Caco-2 (cell line): Measurements from ENCODE around the gene WWOX. TPM values are rescaled to one million over a fixed set of nuclear protein-coding genes. Genes with fewer than 3 reads are reported as not detected.

Source experiments
- BruUV-seq: library from RNA; stranded (reverse); fragments of 400-500 nt; replicated peaks from 2 replicates; lab custom pipeline; 2021; lab: Mats Ljungman, UMichigan
- CTCF ChIA-PET: fragments of 300-600 bp; sonication (Branson Sonifier 250); formaldehyde crosslinking; loops from one replicate; lab custom pipeline; 2022; ENCODE audit warnings: antibody characterized with exemption; lab: Charles Lee
- POLR2A ChIA-PET: fragments of 300-600 bp; sonication (Branson Sonifier 250); formaldehyde crosslinking; loops from one replicate; lab custom pipeline; 2022; ENCODE audit warnings: antibody characterized with exemption; lab: Charles Lee
- DNase-seq, 2 experiments: peaks; one replicate each; pipeline versions ENCODE4 v3.0.0 to v3.0.0-alpha.2; 2020 to 2022
- H3K27me3 ChIP-seq: replicated peaks from 2 replicates; pipeline ENCODE4 v1.6.0; 2011; ENCODE audit warnings: low read length; ENCODE audit not compliant: control insufficient read depth, insufficient read depth
- H3K36me3 ChIP-seq: 2 replicates; pipeline ENCODE4 v1.5.1; 2011; ENCODE audit warnings: low read length; ENCODE audit not compliant: control insufficient read depth, insufficient read depth
- H3K4me1 ChIP-seq: fragments of 250-450 bp; sonication (Bioruptor Pico); 2 replicates; pipeline ENCODE4 v1.5.1; 2020; ENCODE audit warnings: mild to moderate bottlenecking
- H3K4me3 ChIP-seq: 2 replicates; pipeline ENCODE4 v1.5.1; 2011; ENCODE audit warnings: low read depth, mild to moderate bottlenecking, control low read depth, low read length
- H3K9me3 ChIP-seq: fragments of 250-450 bp; sonication (Bioruptor Pico); 2 replicates; pipeline ENCODE4 v1.5.1; 2020; ENCODE audit warnings: mild to moderate bottlenecking, moderate library complexity
- H3K27ac Mint-ChIP-seq: one replicate; pipeline ENCODE4 v1.8.0; 2022; ENCODE audit warnings: mixed read lengths; ENCODE audit not compliant: unreplicated experiment
- H3K27me3 Mint-ChIP-seq: one replicate; pipeline ENCODE4 v1.8.0; 2022; ENCODE audit warnings: mixed read lengths; ENCODE audit not compliant: insufficient read depth, unreplicated experiment
- H3K36me3 Mint-ChIP-seq: one replicate; pipeline ENCODE4 v1.8.0; 2022; ENCODE audit warnings: mild to moderate bottlenecking, mixed read lengths; ENCODE audit not compliant: insufficient read depth, unreplicated experiment
- H3K4me1 Mint-ChIP-seq: one replicate; pipeline ENCODE4 v1.8.0; 2022; ENCODE audit warnings: low read depth, mixed read lengths; ENCODE audit not compliant: unreplicated experiment
- H3K4me3 Mint-ChIP-seq: one replicate; pipeline ENCODE4 v1.8.0; 2022; ENCODE audit warnings: mild to moderate bottlenecking, moderate library complexity, mixed read lengths; ENCODE audit not compliant: unreplicated experiment
- H3K9me3 Mint-ChIP-seq: one replicate; pipeline ENCODE4 v1.8.0; 2022; ENCODE audit warnings: mixed read lengths; ENCODE audit not compliant: unreplicated experiment
- CTCF ChIP-seq, 2 experiments: fragments of 200-600 bp in 1 of 2; IDR thresholded peaks; 1 replicate in 1 of 2; 2 replicates in 1 of 2; pipeline versions ENCODE4 v1.5.1 to v1.8.0; 2011 to 2022; ENCODE audit warnings: antibody characterized with exemption in 1 of 2, control low read depth in 1 of 2, inconsistent platforms in 1 of 2, low read depth in 1 of 2, low read length in 1 of 2, mild to moderate bottlenecking in 1 of 2, moderate library complexity in 1 of 2; ENCODE audit not compliant: insufficient read depth in 1 of 2, severe bottlenecking in 1 of 2, unreplicated experiment in 1 of 2
- intact Hi-C: fragments of 100-400 bp; cut with micrococcal nuclease; formaldehyde crosslinking; loops from one replicate; pipeline ENCODE4 v1.10.0; 2022; ENCODE audit not compliant: unreplicated experiment
- total RNA-seq: library from RNA; stranded (reverse); gene quantifications from 2 replicates; pipeline ENCODE4 v1.2.3, GENCODE V29; 2022

WWOX gene
- total RNA-seq, 1 experiment from 2014 or later: 45.0 TPM

GRCh38 chr16:79156761-79157160, 1057.3 kb downstream of the WWOX start:
- no peak for TF ChIP-seq CTCF (IDR thresholded peaks at IDR 0.05; ENCODE audit: insufficient read depth in 1 of 2, low read depth in 1 of 2, low read length in 1 of 2, severe bottlenecking in 1 of 2, unreplicated experiment in 1 of 2)
- intact Hi-C loops: loop anchor here (10.0 kb wide), 1 partner anchor 618 kb away; no protein-coding TSS in a partner anchor
- H3K27me3 Mint-ChIP-seq: no peaks in the 10 kb centered on the region

GRCh38 chr16:79158337-79158736, 1058.9 kb downstream of the WWOX start:
- no peak for DNase-seq
- no peaks in the 10 kb centered on the region for H3K36me3 Mint-ChIP-seq
- Histone ChIP-seq H3K4me3 (no peak overlapping the region), H3K27me3 (no peaks in the 10 kb centered on the region), H3K9me3 (no peaks in the 10 kb centered on the region), H3K4me1 (peaks cover 14% of the 10 kb centered on the region; the same call in 1 of the 2 replicates), H3K36me3 (no peaks in the 10 kb centered on the region)
- no peaks in the 10 kb centered on the region for H3K27me3 Mint-ChIP-seq
- POLR2A ChIA-PET: no interaction called here
- BruUV-seq: no TSS peak
- no peaks in the 10 kb centered on the region for H3K9me3 Mint-ChIP-seq
- CTCF ChIA-PET: no interaction called here
- H3K4me3 Mint-ChIP-seq: no peak overlapping the region
- H3K27ac Mint-ChIP-seq: no peak overlapping the region
- no peak for TF ChIP-seq CTCF (IDR thresholded peaks at IDR 0.05; ENCODE audit: insufficient read depth in 1 of 2, low read depth in 1 of 2, low read length in 1 of 2, severe bottlenecking in 1 of 2, unreplicated experiment in 1 of 2)
- intact Hi-C loops: loop anchor here (10.0 kb wide), 1 partner anchor 616 kb away; no protein-coding TSS in a partner anchor
- H3K4me1 Mint-ChIP-seq: no peaks in the 10 kb centered on the region

More at GRCh38 chr16:79156761-79157160, 1057.3 kb downstream of the WWOX start:
- POLR2A ChIA-PET: interaction anchor here (0.6 kb wide), 1 partner anchor 276 kb away, joined by 5 read pairs; no protein-coding TSS in a partner anchor
- Histone ChIP-seq H3K36me3 (no peaks in the 10 kb centered on the region), H3K9me3 (no peaks in the 10 kb centered on the region), H3K4me1 (peaks cover 14% of the 10 kb centered on the region; the same call in 1 of the 2 replicates), H3K4me3 (no peak overlapping the region), H3K27me3 (no peaks in the 10 kb centered on the region)
- no peak overlapping the region for H3K4me3 Mint-ChIP-seq
- no TSS peak for BruUV-seq
- no peaks in the 10 kb centered on the region for H3K4me1 Mint-ChIP-seq
- CTCF ChIA-PET: no interaction called here
- no peaks in the 10 kb centered on the region for H3K36me3 Mint-ChIP-seq
- H3K27ac Mint-ChIP-seq: no peak overlapping the region
- H3K9me3 Mint-ChIP-seq: no peaks in the 10 kb centered on the region
- no peak for DNase-seq

GRCh38 chr16:79159261-79160049, 1060.0 kb downstream of the WWOX start:
- no TSS peak for BruUV-seq

More at GRCh38 chr16:79159261-79160049, 1060.0 kb downstream of the WWOX start:
- Mint-ChIP-seq H3K27me3 (no peaks in the 10 kb centered on the region), H3K9me3 (no peaks in the 10 kb centered on the region), H3K36me3 (no peaks in the 10 kb centered on the region), H3K27ac (no peak overlapping the region), H3K4me3 (no peak overlapping the region), H3K4me1 (no peaks in the 10 kb centered on the region)
- H3K4me3 ChIP-seq: no peak overlapping the region
- no peaks in the 10 kb centered on the region for H3K27me3 ChIP-seq
- CTCF ChIA-PET: no interaction called here
- no peaks in the 10 kb centered on the region for H3K9me3 ChIP-seq
- no peak for DNase-seq
- no peak for TF ChIP-seq CTCF (IDR thresholded peaks at IDR 0.05; ENCODE audit: insufficient read depth in 1 of 2, low read depth in 1 of 2, low read length in 1 of 2, severe bottlenecking in 1 of 2, unreplicated experiment in 1 of 2)
- POLR2A ChIA-PET: no interaction called here
- intact Hi-C loops: loop anchor here (10.0 kb wide), 1 partner anchor 615 kb away; no protein-coding TSS in a partner anchor
- no peaks in the 10 kb centered on the region for H3K36me3 ChIP-seq
- H3K4me1 ChIP-seq: peaks cover 14% of the 10 kb centered on the region; the same call in 1 of the 2 replicates
